HUES6 (cell line): ENCODE data around the gene PHF20.
"Not testable (repeated sequence)": the region's sequence is repeated elsewhere in the genome, so short reads cannot be mapped to it uniquely, and the experiment has no call there.

Experiments
- H3K27ac ChIP-seq: 2 replicates; pipeline ENCODE4 v1.7.0; 2013; ENCODE audit warnings: low read depth, mild to moderate bottlenecking, low read length, inconsistent platforms
- H3K27me3 ChIP-seq: 2 replicates; pipeline ENCODE4 v1.6.1; 2013; ENCODE audit warnings: low read length; ENCODE audit not compliant: control insufficient read depth, insufficient read depth
- H3K36me3 ChIP-seq: 2 replicates; pipeline ENCODE4 v1.6.1; 2013; ENCODE audit warnings: low read length; ENCODE audit not compliant: control insufficient read depth, insufficient read depth
- H3K4me1 ChIP-seq: 2 replicates; pipeline ENCODE4 v1.6.1; 2013; ENCODE audit warnings: low read length; ENCODE audit not compliant: control insufficient read depth, insufficient read depth
- H3K4me3 ChIP-seq: 2 replicates; pipeline ENCODE4 v1.5.1; 2013; ENCODE audit warnings: low read depth, low read length
- H3K9ac ChIP-seq: one replicate; pipeline ENCODE4 v1.6.1; 2013; ENCODE audit warnings: mild to moderate bottlenecking, low read length
- H3K9me3 ChIP-seq: 2 replicates; pipeline ENCODE4 v1.6.1; 2013; ENCODE audit warnings: low read depth, low read length; ENCODE audit not compliant: control insufficient read depth, insufficient read depth

The PHF20 gene

GRCh38 chr20:35888657-35889056 is 116.8 kb downstream of the PHF20 start:
- no peak overlapping the region for H3K27ac ChIP-seq
- no peaks in the 10 kb centered on the region for H3K27me3 ChIP-seq
- H3K4me1 ChIP-seq: peaks cover 5% of the 10 kb centered on the region; the same call in 1 of the 2 replicates
- no peak overlapping the region for H3K9ac ChIP-seq
- H3K36me3 ChIP-seq: peaks cover 5% of the 10 kb centered on the region
- no peaks in the 10 kb centered on the region for H3K9me3 ChIP-seq
- no peak overlapping the region for H3K4me3 ChIP-seq

DNA sequence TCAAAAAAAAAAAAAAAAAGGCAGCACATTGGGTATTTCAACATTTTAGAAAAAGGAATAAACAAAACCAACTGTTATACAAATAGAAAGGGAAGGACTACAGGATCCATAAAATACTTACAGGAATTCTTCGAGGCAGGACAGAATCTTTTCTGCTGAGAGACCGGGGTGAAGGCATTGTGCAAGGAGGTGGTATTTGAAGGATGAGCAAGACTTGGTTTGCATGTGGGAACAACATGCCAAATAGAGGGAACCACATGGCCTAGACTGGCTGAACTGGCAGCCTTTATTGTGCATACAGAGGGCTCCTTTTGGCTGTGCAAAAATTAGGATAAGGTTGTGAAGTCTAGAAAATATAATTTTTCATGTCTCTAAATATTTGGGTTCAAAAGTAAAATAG is 119.6 kb downstream of the PHF20 start:
- Histone ChIP-seq H3K36me3 (peaks cover 8% of the 10 kb centered on the region), H3K27me3 (no peaks in the 10 kb centered on the region), H3K27ac (no peak overlapping the region), H3K9ac (no peak overlapping the region), H3K9me3 (no peaks in the 10 kb centered on the region), H3K4me1 (no peaks in the 10 kb centered on the region), H3K4me3 (no peak overlapping the region)

DNA sequence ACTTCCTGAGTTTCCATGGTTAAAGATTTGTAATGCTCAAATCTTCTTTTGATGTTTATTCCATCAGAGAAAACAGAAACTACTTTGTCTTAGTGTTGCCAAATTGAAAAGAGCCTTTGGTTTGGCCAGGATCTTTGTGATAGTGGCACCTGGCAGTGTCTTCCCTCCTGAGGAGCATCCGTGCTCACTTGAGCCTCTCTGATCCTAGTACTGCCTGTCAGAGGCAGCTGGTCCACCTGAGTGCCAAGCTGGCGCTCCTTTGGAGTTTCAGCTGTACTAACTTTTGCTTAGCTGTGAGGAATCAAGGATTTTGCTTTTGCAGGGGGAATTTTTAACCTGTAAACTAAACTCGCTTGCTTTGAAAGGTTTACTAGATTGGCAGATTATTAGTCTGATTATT is 121.1 kb downstream of the PHF20 start:
- Histone ChIP-seq H3K9ac (no peak overlapping the region), H3K36me3 (peaks cover 3% of the 10 kb centered on the region; the same call in 1 of the 2 replicates), H3K4me3 (no peak overlapping the region), H3K27ac (no peak overlapping the region), H3K4me1 (no peaks in the 10 kb centered on the region), H3K9me3 (no peaks in the 10 kb centered on the region), H3K27me3 (no peaks in the 10 kb centered on the region)

DNA sequence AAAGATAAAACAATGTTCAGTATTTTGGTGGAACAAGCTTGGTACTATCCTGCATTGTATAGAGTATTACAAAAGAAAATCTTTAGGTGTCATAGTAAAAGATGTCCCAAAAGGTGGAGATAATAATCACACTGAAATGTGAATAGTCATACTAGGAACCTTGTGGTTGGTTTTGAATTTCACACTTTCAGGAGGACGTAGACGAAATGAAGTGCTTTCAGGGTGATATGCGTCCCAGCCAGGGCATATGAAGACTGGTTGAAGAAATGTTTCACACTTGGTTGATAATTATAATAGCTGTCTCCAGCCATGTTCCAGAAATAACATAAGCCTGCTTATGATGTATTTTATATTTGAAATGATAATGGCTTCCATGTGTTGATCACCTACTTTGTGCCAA is 122.1 kb downstream of the PHF20 start:
- Histone ChIP-seq H3K27me3 (no peaks in the 10 kb centered on the region), H3K27ac (no peak overlapping the region), H3K36me3 (peaks cover 3% of the 10 kb centered on the region; the same call in 1 of the 2 replicates), H3K9ac (no peak overlapping the region), H3K9me3 (no peaks in the 10 kb centered on the region), H3K4me3 (no peak overlapping the region), H3K4me1 (no peaks in the 10 kb centered on the region)

DNA sequence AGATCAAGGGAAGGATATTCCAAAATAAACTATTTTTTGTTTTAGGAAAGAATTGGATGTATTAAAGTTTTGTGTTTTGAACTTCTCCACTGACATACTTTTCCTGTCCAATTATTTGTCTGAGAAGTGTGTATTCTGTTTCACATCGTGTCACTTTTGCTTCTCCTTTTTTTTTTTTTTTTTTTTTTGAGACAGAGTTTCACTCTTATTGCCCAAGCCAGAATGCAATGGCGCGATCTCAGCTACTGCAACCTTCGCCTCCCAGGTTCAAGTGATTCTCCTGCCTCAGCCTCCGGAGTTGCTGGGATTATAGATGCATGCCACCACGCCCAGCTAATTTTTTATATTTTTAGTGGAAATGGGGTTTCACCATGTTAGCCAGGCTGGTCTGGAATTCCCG is 123.7 kb downstream of the PHF20 start:
- peaks cover 14% of the 10 kb centered on the region for H3K36me3 ChIP-seq
- H3K4me1 ChIP-seq, H3K27ac ChIP-seq, H3K9me3 ChIP-seq, H3K4me3 ChIP-seq, H3K27me3 ChIP-seq, H3K9ac ChIP-seq: not testable (repeated sequence)

GRCh38 chr20:35899064-35899463 is 127.2 kb downstream of the PHF20 start:
- no peaks in the 10 kb centered on the region for H3K27me3 ChIP-seq
- no peak overlapping the region for H3K4me3 ChIP-seq
- peaks cover 22% of the 10 kb centered on the region for H3K36me3 ChIP-seq
- no peak overlapping the region for H3K27ac ChIP-seq
- no peak overlapping the region for H3K9ac ChIP-seq
- H3K4me1 ChIP-seq: no peaks in the 10 kb centered on the region
- H3K9me3 ChIP-seq: no peaks in the 10 kb centered on the region

DNA sequence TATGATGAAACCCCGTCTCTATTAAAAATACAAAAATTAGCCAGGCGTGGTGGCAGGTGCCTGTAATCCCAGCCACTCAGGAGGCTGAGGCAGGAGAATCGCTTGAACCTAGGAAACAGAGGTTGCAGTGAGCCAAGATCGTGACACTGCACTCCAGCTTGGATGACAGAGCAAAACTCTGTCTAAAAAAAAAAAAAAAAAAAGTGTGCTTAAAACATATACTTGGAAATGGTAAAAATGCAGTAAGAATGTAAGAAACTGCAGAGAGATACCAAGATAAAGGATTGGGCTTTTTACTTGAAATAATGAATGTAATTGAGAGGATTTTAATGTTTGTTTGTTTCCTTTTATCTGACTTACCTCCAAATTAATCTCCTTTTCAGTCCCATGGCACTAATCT is 129.4 kb downstream of the PHF20 start:
- not testable (repeated sequence) for H3K9ac ChIP-seq, H3K4me3 ChIP-seq, H3K27me3 ChIP-seq, H3K27ac ChIP-seq, H3K4me1 ChIP-seq, H3K9me3 ChIP-seq
- peaks cover 30% of the 10 kb centered on the region for H3K36me3 ChIP-seq

DNA sequence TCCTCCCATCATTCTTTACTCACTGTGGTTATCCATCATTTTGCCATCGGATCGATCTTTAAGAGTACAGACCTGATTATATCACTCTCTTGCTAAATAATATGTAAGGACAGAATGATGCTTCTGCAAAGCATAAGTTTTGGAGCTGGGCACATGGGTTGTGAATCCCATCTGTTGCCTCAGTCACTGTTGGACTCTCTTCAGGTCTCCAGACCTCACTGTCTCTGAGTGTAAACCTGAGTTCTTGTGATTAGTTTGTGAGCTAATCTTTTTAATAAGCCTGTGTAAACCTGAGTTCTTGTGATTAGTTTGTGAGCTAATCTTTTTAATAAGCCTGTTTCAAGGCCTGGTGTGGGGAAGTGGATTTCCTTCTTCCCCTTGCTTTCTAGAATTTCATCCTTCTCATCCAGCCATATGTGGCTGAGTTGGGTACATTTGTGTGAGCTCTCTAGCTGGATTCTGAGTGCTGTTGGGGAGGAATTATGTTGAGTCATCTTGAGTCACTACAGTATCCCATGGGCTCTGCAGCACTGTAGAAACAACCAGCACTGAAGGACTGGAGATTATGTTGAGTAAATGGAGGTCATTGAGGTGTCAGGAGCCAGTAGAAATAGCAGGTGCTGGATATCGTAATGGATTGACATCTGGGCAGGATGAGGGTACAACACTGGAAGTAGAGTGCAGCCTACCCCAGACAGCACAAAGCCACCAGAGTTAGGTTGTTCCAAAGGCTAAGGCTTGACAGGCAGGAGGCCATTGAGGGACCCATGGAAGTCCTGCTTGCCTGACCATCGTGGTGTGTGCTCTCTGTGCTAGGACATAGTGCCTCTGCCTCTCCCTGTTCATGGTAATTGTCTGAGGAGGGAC is 130.1 kb downstream of the PHF20 start:
- H3K4me3 ChIP-seq: no peak overlapping the region
- H3K27ac ChIP-seq: no peak overlapping the region
- H3K4me1 ChIP-seq: peaks cover under 1% of the 10 kb centered on the region; the same call in 1 of the 2 replicates
- H3K9me3 ChIP-seq: no peaks in the 10 kb centered on the region
- peaks cover 33% of the 10 kb centered on the region for H3K36me3 ChIP-seq
- no peak overlapping the region for H3K9ac ChIP-seq
- no peaks in the 10 kb centered on the region for H3K27me3 ChIP-seq

DNA sequence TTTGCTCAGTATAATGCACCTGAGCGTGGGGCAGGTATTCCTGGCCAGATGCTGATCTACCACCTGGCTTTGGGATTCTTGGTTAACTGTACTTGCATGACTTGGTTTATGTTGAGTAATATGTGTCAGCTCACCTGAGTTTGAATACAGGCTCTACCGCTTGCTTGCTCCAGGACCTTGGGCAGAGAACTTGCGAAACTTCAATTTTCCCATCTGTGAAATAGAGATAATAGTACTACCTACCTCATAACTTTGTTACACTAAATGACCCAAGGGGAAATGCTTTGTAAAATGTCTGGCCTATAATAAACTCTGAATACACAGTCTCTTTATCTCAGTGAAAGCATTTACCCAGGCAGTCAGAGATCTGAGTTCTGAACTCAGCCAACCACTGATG is 130.7 kb downstream of the PHF20 start:
- Histone ChIP-seq H3K4me3 (no peak overlapping the region), H3K27me3 (no peaks in the 10 kb centered on the region), H3K9me3 (no peaks in the 10 kb centered on the region), H3K27ac (no peak overlapping the region), H3K9ac (no peak overlapping the region), H3K4me1 (peaks cover 7% of the 10 kb centered on the region), H3K36me3 (peaks cover 39% of the 10 kb centered on the region)

GRCh38 chr20:35903843-35904242 is 132.0 kb downstream of the PHF20 start:
- H3K4me1 ChIP-seq: peaks cover 12% of the 10 kb centered on the region
- H3K4me3 ChIP-seq: no peak overlapping the region
- no peaks in the 10 kb centered on the region for H3K27me3 ChIP-seq
- no peak overlapping the region for H3K9ac ChIP-seq
- no peak overlapping the region for H3K27ac ChIP-seq
- no peaks in the 10 kb centered on the region for H3K9me3 ChIP-seq
- H3K36me3 ChIP-seq: peaks cover 40% of the 10 kb centered on the region

DNA sequence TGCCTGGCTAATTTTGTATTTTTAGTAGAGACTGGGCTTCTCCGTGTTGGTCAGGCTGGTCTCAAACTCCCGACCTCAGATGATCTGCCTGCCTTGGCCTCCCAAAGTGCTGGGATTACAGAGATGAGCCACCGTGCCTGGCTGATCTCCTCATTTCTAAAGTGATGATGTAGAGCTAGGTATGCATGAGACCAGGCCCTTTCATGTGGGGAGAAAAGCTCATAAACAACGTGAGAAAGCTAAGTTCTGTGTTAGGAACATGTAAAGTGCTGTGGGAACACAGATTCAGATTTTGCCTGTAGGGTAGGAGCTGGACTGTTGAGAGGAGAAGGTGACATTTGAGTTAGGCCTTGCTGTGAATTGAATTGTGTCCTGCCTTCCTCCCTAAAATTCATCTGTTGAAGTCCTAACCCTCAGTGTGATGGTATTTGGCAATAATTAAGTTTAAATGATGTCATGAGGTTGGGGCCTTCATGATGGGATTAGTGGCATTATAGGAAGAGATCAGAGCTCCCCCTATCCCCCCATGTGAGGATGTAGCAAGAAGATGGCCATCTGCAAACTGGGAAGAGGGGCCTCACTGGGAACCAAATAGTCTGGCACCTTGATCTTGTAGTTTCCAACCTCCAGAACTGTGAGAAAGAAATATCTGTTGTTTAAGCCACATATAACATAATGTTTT is 133.3 kb downstream of the PHF20 start:
- H3K27ac ChIP-seq: no peak overlapping the region
- H3K4me3 ChIP-seq: no peak overlapping the region
- H3K36me3 ChIP-seq: peaks cover 33% of the 10 kb centered on the region
- H3K27me3 ChIP-seq: no peaks in the 10 kb centered on the region
- H3K9ac ChIP-seq: no peak overlapping the region
- peaks cover 12% of the 10 kb centered on the region for H3K4me1 ChIP-seq
- no peaks in the 10 kb centered on the region for H3K9me3 ChIP-seq
